Vagina (tissue), 2 donors: ENCODE results near the gene NEK9. TPM values are rescaled to one million over a fixed set of nuclear protein-coding genes. Genes with fewer than 3 reads are reported as not detected.

Source experiments
- DNase-seq, 2 donors: peaks; one replicate each; pipeline ENCODE4 v3.0.0-alpha.2; 2017; ENCODE audit errors: extremely low spot score in 2 of 2
- H3K27ac ChIP-seq: fragments of 200-600 bp; sonication (generic); one replicate; pipeline ENCODE4 v1.5.1; 2019
- H3K27me3 ChIP-seq: fragments of 200-600 bp; sonication (generic); one replicate; pipeline ENCODE4 v1.5.1; 2019
- H3K36me3 ChIP-seq, 2 donors: fragments of 200-600 bp; sonication (generic); one replicate each; pipeline ENCODE4 v1.5.1; 2017 to 2019
- H3K4me1 ChIP-seq: fragments of 200-600 bp; sonication (generic); one replicate; pipeline ENCODE4 v1.5.1; 2019
- H3K4me3 ChIP-seq, 2 donors: fragments of 200-600 bp; sonication (generic); 1 replicate in 1 of 2; 2 replicates in 1 of 2; pipeline ENCODE4 v1.5.1; 2016 to 2019
- H3K9me3 ChIP-seq: fragments of 200-600 bp; sonication (generic); one replicate; pipeline ENCODE4 v1.5.1; 2019
- CTCF ChIP-seq, 3 experiments: fragments of 450-650 bp in 2 of 3; fragments of 200-600 bp in 1 of 3; sonication (generic) in 1 of 3; IDR thresholded peaks; one replicate each; pipeline ENCODE4 v1.5.1; 2017 to 2019; ENCODE audit warnings: antibody characterized with exemption in 3 of 3, mild to moderate bottlenecking in 2 of 3, moderate library complexity in 2 of 3
- POLR2A ChIP-seq, 2 donors: fragments of 450-650 bp; IDR thresholded peaks; one replicate each; pipeline ENCODE4 v1.6.1; 2017; ENCODE audit warnings: antibody characterized with exemption in 2 of 2, mild to moderate bottlenecking in 2 of 2, moderate library complexity in 2 of 2
- POLR2AphosphoS5 ChIP-seq, 2 donors: sonication (generic); formaldehyde crosslinking; IDR thresholded peaks; one replicate each; pipeline ENCODE4 v1.9.0; 2017; ENCODE audit warnings: antibody characterized with exemption in 2 of 2, mild to moderate bottlenecking in 2 of 2, low read depth in 1 of 2; ENCODE audit not compliant: insufficient read depth in 1 of 2
- intact Hi-C: fragments of 100-400 bp; cut with DNase I; formaldehyde crosslinking; loops from one replicate; pipeline ENCODE4 v1.15.1; 2023
- total RNA-seq: library from RNA; depleted of rRNA; stranded (reverse); fragments of >200 nt; gene quantifications from one replicate; pipeline ENCODE4 v1.2.3, GENCODE V29; 2016

Gene NEK9
- total RNA-seq, 1 donor from 2014 or later = 58.4 TPM

- no peak overlapping the region for H3K4me3 ChIP-seq
- H3K4me1 ChIP-seq = no peaks in the 10 kb centered on the region
- TF ChIP-seq CTCF (IDR thresholded peaks at IDR 0.05) (no peak), POLR2AphosphoS5 (IDR thresholded peaks at IDR 0.05; ENCODE audit: insufficient read depth in 1 of 2, low read depth in 1 of 2) (no peak), POLR2A (IDR thresholded peaks at IDR 0.05) (no peak)
- H3K36me3 ChIP-seq = peaks cover 8 to 83% of the 10 kb centered on the region in 2 donors
- intact Hi-C loops = no loop called here
- no peaks in the 10 kb centered on the region for H3K27me3 ChIP-seq
- no peaks in the 10 kb centered on the region for H3K9me3 ChIP-seq
- no peak for DNase-seq
- no peak overlapping the region for H3K27ac ChIP-seq
Observed at GRCh38 chr14:75113932-75114539, 12.8 kb downstream of the NEK9 start.

GRCh38 chr14:75109877-75110276 lies 17.0 kb downstream of the NEK9 start:
- DNase-seq = no peak
- Histone ChIP-seq H3K36me3 (peaks cover 8 to 94% of the 10 kb centered on the region in 2 donors), H3K4me3 (no peak overlapping the region), H3K27me3 (no peaks in the 10 kb centered on the region), H3K4me1 (no peaks in the 10 kb centered on the region), H3K9me3 (no peaks in the 10 kb centered on the region), H3K27ac (no peak overlapping the region)
- intact Hi-C loops = no loop called here
- no peak for TF ChIP-seq POLR2AphosphoS5 (IDR thresholded peaks at IDR 0.05; ENCODE audit: insufficient read depth in 1 of 2, low read depth in 1 of 2)
- no peak for TF ChIP-seq CTCF (IDR thresholded peaks at IDR 0.05)
- TF ChIP-seq POLR2A (IDR thresholded peaks at IDR 0.05) = no peak

- DNase-seq = no peak
- Histone ChIP-seq H3K4me1 (no peaks in the 10 kb centered on the region), H3K27ac (no peak overlapping the region), H3K36me3 (peaks cover 7 to 90% of the 10 kb centered on the region in 2 donors), H3K9me3 (no peaks in the 10 kb centered on the region), H3K4me3 (no peak overlapping the region), H3K27me3 (no peaks in the 10 kb centered on the region)
- intact Hi-C loops = no loop called here
- no peak for TF ChIP-seq POLR2AphosphoS5 (IDR thresholded peaks at IDR 0.05; ENCODE audit: insufficient read depth in 1 of 2, low read depth in 1 of 2)
Observed at GRCh38 chr14:75107186-75107585, 19.7 kb downstream of the NEK9 start.

- DNase-seq = no peak
- no peak for TF ChIP-seq CTCF (IDR thresholded peaks at IDR 0.05)
- TF ChIP-seq POLR2AphosphoS5 (IDR thresholded peaks at IDR 0.05; ENCODE audit: insufficient read depth in 1 of 2, low read depth in 1 of 2) = no peak
- no peak for TF ChIP-seq POLR2A (IDR thresholded peaks at IDR 0.05)
- intact Hi-C loops = no loop called here
- no peaks in the 10 kb centered on the region for H3K27me3 ChIP-seq
- no peak overlapping the region for H3K27ac ChIP-seq
- no peaks in the 10 kb centered on the region for H3K9me3 ChIP-seq
- H3K4me3 ChIP-seq = no peak overlapping the region
- no peaks in the 10 kb centered on the region for H3K4me1 ChIP-seq
- H3K36me3 ChIP-seq = peaks cover 0 to 85% of the 10 kb centered on the region in 2 donors
Observed at GRCh38 chr14:75101491-75101890, 25.4 kb downstream of the NEK9 start.

- no peak for TF ChIP-seq POLR2AphosphoS5 (IDR thresholded peaks at IDR 0.05; ENCODE audit: insufficient read depth in 1 of 2, low read depth in 1 of 2)
- no peak for TF ChIP-seq CTCF (IDR thresholded peaks at IDR 0.05)
- no peak for TF ChIP-seq POLR2A (IDR thresholded peaks at IDR 0.05)
- intact Hi-C loops = no loop called here
- Histone ChIP-seq H3K4me3 (no peak overlapping the region), H3K27me3 (no peaks in the 10 kb centered on the region), H3K27ac (no peak overlapping the region), H3K4me1 (no peaks in the 10 kb centered on the region), H3K9me3 (no peaks in the 10 kb centered on the region), H3K36me3 (peaks cover 0 to 85% of the 10 kb centered on the region in 2 donors)
- DNase-seq = no peak
Observed at GRCh38 chr14:75098682-75099081, 28.2 kb downstream of the NEK9 start.
